ENCODE measurements around the gene PTHLH. TPM values are rescaled to one million over a fixed set of nuclear protein-coding genes. Genes with fewer than 3 reads are reported as not detected.

PTHLH gene
- total RNA-seq, 4 donors from 2014 or later: 1.6 to 8.4 (median 2.5) TPM; not detected in 1

- DNase-seq (ENCODE audit: low spot score) (no peak), ATAC-seq (ENCODE audit: low FRiP score) (no peak)
- no peak for TF ChIP-seq CTCF (IDR thresholded peaks at IDR 0.05)
These were observed 41.1 kb downstream of the PTHLH start for GRCh38 chr12:27931390-27931789.

- DNase-seq (ENCODE audit: low spot score): no peak
These were observed 45.2 kb downstream of the PTHLH start for GRCh38 chr12:27927347-27927746.

GRCh38 chr12:27924350-27925135 lies 48.0 kb downstream of the PTHLH start:
- DNase-seq (ENCODE audit: low spot score) (no peak), ATAC-seq (ENCODE audit: low FRiP score) (no peak)
- TF ChIP-seq CTCF (IDR thresholded peaks at IDR 0.05): no peak

More at GRCh38 chr12:27927347-27927746, 45.2 kb downstream of the PTHLH start:
- no peak for ATAC-seq (ENCODE audit: low FRiP score)
- TF ChIP-seq CTCF (IDR thresholded peaks at IDR 0.05): no peak

- TF ChIP-seq CTCF (IDR thresholded peaks at IDR 0.05): no peak
- ATAC-seq (ENCODE audit: low FRiP score) (peak; percentile 78), DNase-seq (ENCODE audit: low spot score) (no peak)
These were observed 49.9 kb downstream of the PTHLH start for GRCh38 chr12:27922531-27923139.

- no peak for DNase-seq (ENCODE audit: low spot score)
- no peak for TF ChIP-seq CTCF (IDR thresholded peaks at IDR 0.05)
- no peak for ATAC-seq (ENCODE audit: low FRiP score)
These were observed 52.8 kb downstream of the PTHLH start for GRCh38 chr12:27919671-27920235.

GRCh38 chr12:27915536-27915935 lies 57.0 kb downstream of the PTHLH start:
- DNase-seq (ENCODE audit: low spot score) (no peak), ATAC-seq (ENCODE audit: low FRiP score) (no peak)
- TF ChIP-seq CTCF (IDR thresholded peaks at IDR 0.05): no peak

Data from omental fat pad (tissue), 4 donors.